HCT116 (cell line): ENCODE measurements around the gene KCNJ18. TPM values are rescaled to one million over a fixed set of nuclear protein-coding genes. Genes with fewer than 3 reads are reported as not detected.
"Not testable (repeated sequence)": the region's sequence is repeated elsewhere in the genome, so short reads cannot be mapped to it uniquely, and the experiment has no call there.

Experiments used
- ATAC-seq: fragments of 200-7000 bp; cut with Tn5 transposase; 2 replicates; pipeline ENCODE4 v1.9.1; 2020; ENCODE audit warnings: mild to moderate bottlenecking, moderate library complexity
- BruUV-seq: library from RNA; stranded (reverse); fragments of 400-500 nt; replicated peaks from 2 replicates; lab custom pipeline; 2021; lab: Mats Ljungman, UMichigan
- CTCF ChIA-PET: fragments of 300-600 bp; sonication (Branson Sonifier 250); formaldehyde crosslinking; loops from one replicate; lab custom pipeline; 2021; ENCODE audit warnings: antibody characterized with exemption; lab: Charles Lee
- POLR2A ChIA-PET: fragments of 300-600, 350-600 bp; sonication (Branson Sonifier 250); formaldehyde crosslinking; loops from one replicate; lab custom pipeline; 2021; ENCODE audit warnings: antibody characterized with exemption; lab: Charles Lee
- RAD21 ChIA-PET, 2 experiments: fragments of 300-600 bp; sonication (Branson Sonifier 250); formaldehyde crosslinking; loops; one replicate each; lab custom pipeline; 2023; ENCODE audit warnings: low total read pairs in 2 of 2; ENCODE audit not compliant: uncharacterized antibody in 2 of 2, unreplicated experiment in 2 of 2, low non-redundant PET in 1 of 2; lab: Charles Lee
- DNase-seq: peaks from one replicate; pipeline ENCODE4 v3.0.0-alpha.2; 2010; ENCODE audit warnings: low read depth, low spot score
- H2AFZ ChIP-seq: fragments of 200-600 bp; shearing (Covaris generic), sonication (generic); 2 replicates; pipeline ENCODE4 v1.6.1; 2017; ENCODE audit warnings: low read depth, mixed run types, mixed read lengths, antibody characterized with exemption, low read length; ENCODE audit not compliant: poor library complexity, severe bottlenecking
- H3K27ac ChIP-seq: 2 replicates; pipeline ENCODE4 v1.5.1; 2012; ENCODE audit warnings: low read depth, low read length
- H3K27me3 ChIP-seq: fragments of 200-600 bp; sonication (generic); 2 replicates; pipeline ENCODE4 v1.6.1; 2016; ENCODE audit warnings: mixed run types, low read length, mixed read lengths; ENCODE audit not compliant: insufficient read depth
- H3K36me3 ChIP-seq, 2 experiments: fragments of 200-500 bp in 1 of 2; fragments of 200-600 bp in 1 of 2; sonication (Bioruptor generic) in 1 of 2; sonication (generic) in 1 of 2; 2 replicates each; pipeline versions ENCODE4 v1.5.1 to v1.6.1; 2014 to 2016; ENCODE audit warnings: low read length in 2 of 2, inconsistent platforms in 1 of 2, mixed read lengths in 1 of 2, mixed run types in 1 of 2; ENCODE audit not compliant: insufficient read depth in 2 of 2, control insufficient read depth in 1 of 2
- H3K4me1 ChIP-seq, 2 experiments: fragments of 200-600 bp in 1 of 2; sonication (generic) in 1 of 2; 2 replicates each; pipeline versions ENCODE4 v1.5.1 to v1.6.1; 2012 to 2017; ENCODE audit warnings: low read length in 2 of 2, inconsistent platforms in 1 of 2, mild to moderate bottlenecking in 1 of 2, mixed read lengths in 1 of 2, mixed run types in 1 of 2, moderate library complexity in 1 of 2; ENCODE audit not compliant: insufficient read depth in 2 of 2, control insufficient read depth in 1 of 2
- H3K4me2 ChIP-seq: fragments of 200-600 bp; sonication (generic); 2 replicates; pipeline ENCODE4 v1.6.1; 2017; ENCODE audit warnings: mixed run types, low read length, mixed read lengths
- H3K4me3 ChIP-seq, 2 experiments: fragments of 200-600 bp in 1 of 2; sonication (generic) in 1 of 2; replicated peaks in 1 of 2; 2 replicates each; pipeline ENCODE4 v1.5.1; 2011 to 2016; ENCODE audit warnings: low read length in 2 of 2, control low read depth in 1 of 2, low read depth in 1 of 2, mild to moderate bottlenecking in 1 of 2, mixed read lengths in 1 of 2, mixed run types in 1 of 2
- H3K79me2 ChIP-seq: fragments of 200-600 bp; sonication (generic); 2 replicates; pipeline ENCODE4 v1.6.1; 2017; ENCODE audit warnings: mild to moderate bottlenecking, mixed run types, low read length, moderate library complexity, mixed read lengths; ENCODE audit not compliant: insufficient read depth
- H3K9ac ChIP-seq: fragments of 200-600 bp; sonication (generic); 2 replicates; pipeline ENCODE4 v1.6.1; 2016; ENCODE audit warnings: low read length, mixed read lengths
- H3K9me2 ChIP-seq: fragments of 200-600 bp; sonication (generic), shearing (Covaris generic); 2 replicates; pipeline ENCODE4 v1.6.1; 2017; ENCODE audit warnings: mixed run types, mild to moderate bottlenecking, moderate library complexity; ENCODE audit not compliant: insufficient read depth
- H3K9me3 ChIP-seq, 2 experiments: fragments of 200-500 bp in 1 of 2; fragments of 200-600 bp in 1 of 2; sonication (Bioruptor generic) in 1 of 2; sonication (generic) in 1 of 2; 2 replicates each; pipeline ENCODE4 v1.6.1; 2014 to 2017; ENCODE audit warnings: low read length in 2 of 2, mixed read lengths in 2 of 2, inconsistent platforms in 1 of 2, low read depth in 1 of 2, mild to moderate bottlenecking in 1 of 2, mixed run types in 1 of 2, moderate library complexity in 1 of 2; ENCODE audit not compliant: control insufficient read depth in 1 of 2, insufficient read depth in 1 of 2
- H4K20me1 ChIP-seq: fragments of 200-600 bp; sonication (generic), shearing (Covaris generic); 2 replicates; pipeline ENCODE4 v1.6.1; 2017; ENCODE audit warnings: mixed run types, mild to moderate bottlenecking, moderate library complexity; ENCODE audit not compliant: insufficient read depth
- intact Hi-C: fragments of 100-400 bp; cut with micrococcal nuclease; formaldehyde crosslinking; loops from 2 replicates; pipeline ENCODE4 v1.10.0; 2022
- total RNA-seq: library from RNA; stranded (reverse); gene quantifications from one replicate; pipeline ENCODE4 v1.2.1, GENCODE V29; 2021; ENCODE audit not compliant: unreplicated experiment

Gene KCNJ18
- total RNA-seq, 1 experiment from 2014 or later = not detected

DNA sequence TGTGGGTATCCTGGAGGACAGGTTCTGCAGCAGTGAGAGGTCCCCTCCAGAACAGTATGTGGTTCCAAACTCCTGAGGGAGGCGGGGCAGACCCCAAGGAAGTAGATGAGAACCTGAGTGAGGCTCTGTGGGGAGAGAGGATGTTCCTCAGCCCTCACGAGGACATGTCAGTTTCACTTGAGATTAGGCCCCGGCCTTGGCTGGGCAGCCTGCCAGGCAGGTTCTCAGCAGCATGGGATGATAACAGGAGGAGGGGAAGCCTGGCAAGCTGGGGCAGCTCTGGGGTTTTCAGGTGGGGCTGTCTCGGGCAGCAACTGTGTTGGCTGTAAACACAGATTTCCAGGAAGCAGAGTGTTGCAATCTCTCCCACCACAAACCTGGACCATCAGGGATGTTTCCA lies 40.3 kb upstream of the KCNJ18 start:
- H3K36me3 ChIP-seq, H4K20me1 ChIP-seq, H3K4me2 ChIP-seq, H3K9me2 ChIP-seq, POLR2A ChIA-PET, BruUV-seq, DNase-seq, H3K79me2 ChIP-seq, H3K4me3 ChIP-seq, H3K4me1 ChIP-seq, H3K9me3 ChIP-seq, H3K27ac ChIP-seq, H3K27me3 ChIP-seq, ATAC-seq, intact Hi-C loops, H3K9ac ChIP-seq, RAD21 ChIA-PET, H2AFZ ChIP-seq, CTCF ChIA-PET: not testable (repeated sequence)

- H3K27me3 ChIP-seq, H3K27ac ChIP-seq, CTCF ChIA-PET, H3K9ac ChIP-seq, H3K36me3 ChIP-seq, H3K9me3 ChIP-seq, H3K4me1 ChIP-seq, RAD21 ChIA-PET, H3K79me2 ChIP-seq, DNase-seq, POLR2A ChIA-PET, H3K9me2 ChIP-seq, H4K20me1 ChIP-seq, intact Hi-C loops, ATAC-seq, H3K4me2 ChIP-seq, H3K4me3 ChIP-seq, BruUV-seq, H2AFZ ChIP-seq: not testable (repeated sequence)
These were observed 39.1 kb upstream of the KCNJ18 start for GRCh38 chr17:21653211-21653610.

GRCh38 chr17:21656518-21657309 lies 35.6 kb upstream of the KCNJ18 start:
- H4K20me1 ChIP-seq, H3K9me2 ChIP-seq, CTCF ChIA-PET: not testable (repeated sequence)

DNA sequence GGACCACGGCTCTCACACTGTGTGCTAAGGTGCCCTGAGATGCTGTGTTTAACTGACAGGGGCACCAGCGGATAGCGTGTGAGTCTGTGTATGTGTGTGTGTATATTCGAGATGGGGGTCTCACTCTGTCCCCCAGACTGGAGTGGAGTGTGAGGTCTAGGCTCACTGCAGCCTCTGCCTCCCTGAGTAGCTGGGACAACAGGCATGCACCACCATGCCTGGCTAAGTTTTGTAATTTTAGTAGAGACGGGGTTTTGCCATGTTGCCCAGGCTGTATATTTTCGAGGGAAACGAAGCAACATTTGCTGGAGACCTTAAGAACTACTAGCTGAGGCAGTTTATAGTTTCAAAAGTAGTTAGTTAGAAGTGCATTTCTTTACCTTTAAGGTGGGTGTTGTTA lies 32.7 kb upstream of the KCNJ18 start:
- RAD21 ChIA-PET, DNase-seq, H3K79me2 ChIP-seq, ATAC-seq, BruUV-seq, H3K9me2 ChIP-seq, CTCF ChIA-PET, intact Hi-C loops, H2AFZ ChIP-seq, H4K20me1 ChIP-seq, H3K27ac ChIP-seq, H3K4me1 ChIP-seq, H3K9me3 ChIP-seq, POLR2A ChIA-PET, H3K27me3 ChIP-seq, H3K9ac ChIP-seq, H3K36me3 ChIP-seq, H3K4me2 ChIP-seq, H3K4me3 ChIP-seq: not testable (repeated sequence)

More at GRCh38 chr17:21656518-21657309, 35.6 kb upstream of the KCNJ18 start:
- BruUV-seq, H3K4me2 ChIP-seq, DNase-seq, H3K9me3 ChIP-seq, ATAC-seq, H2AFZ ChIP-seq, H3K9ac ChIP-seq, H3K27ac ChIP-seq, H3K4me1 ChIP-seq, H3K27me3 ChIP-seq, POLR2A ChIA-PET, intact Hi-C loops, RAD21 ChIA-PET, H3K36me3 ChIP-seq, H3K79me2 ChIP-seq, H3K4me3 ChIP-seq: not testable (repeated sequence)
